ENCODE data around the gene FOXA3.

- TF ChIP-seq EZH2 (IDR thresholded peaks at IDR 0.05; ENCODE audit: low read depth, unreplicated experiment) (no peak), CTCF (conservative IDR thresholded peaks at IDR 0.05; ENCODE audit: low read depth in 2 of 2) (no peak), EZH2phosphoT487 (IDR thresholded peaks at IDR 0.05; ENCODE audit: unreplicated experiment) (no peak), POLR2AphosphoS5 (IDR thresholded peaks at IDR 0.05; ENCODE audit: low read depth) (no peak), REST (IDR thresholded peaks at IDR 0.05; ENCODE audit: unreplicated experiment) (no peak), CREB1 (CRISPR knock-in tag; IDR thresholded peaks at IDR 0.05; ENCODE audit: low read depth) (no peak), STAT1 (IDR thresholded peaks at IDR 0.05; ENCODE audit: unreplicated experiment) (no peak)
These were observed 530 bp downstream of the FOXA3 start for GRCh38 chr19:45864629-45865082.
